ENCODE results near the gene SLC7A4. TPM values are rescaled to one million over a fixed set of nuclear protein-coding genes. Genes with fewer than 3 reads are reported as not detected.
A peak's percentile ranks its signal among the peaks of the same experiment; 100 is the strongest.
"Not testable (repeated sequence)": the region's sequence is repeated elsewhere in the genome, so short reads cannot be mapped to it uniquely, and the experiment has no call there.

SLC7A4 gene
- polyA plus RNA-seq, 2 donors = 4.0 to 4.5 TPM

GRCh38 chr22:21013657-21014201 lies 18.6 kb downstream of the SLC7A4 start:
- Histone ChIP-seq H3K27me3 (ENCODE audit: control insufficient read depth in 1 of 2, insufficient read depth in 2 of 2, low read length in 2 of 2) (no peaks in the 10 kb centered on the region), H3K9me3 (ENCODE audit: control insufficient read depth in 2 of 2, insufficient read depth in 1 of 2, low read depth in 1 of 2, low read length in 1 of 2) (no peaks in the 10 kb centered on the region), H3K27ac (ENCODE audit: low read depth in 2 of 2, low read length in 1 of 2) (peak overlapping the region; percentile 16 to 34), H3K4me3 (ENCODE audit: low read depth in 1 of 2, low read length in 2 of 2) (peak overlapping the region; percentile 31 to 44), H3K4me1 (ENCODE audit: control insufficient read depth in 2 of 2, insufficient read depth in 2 of 2, low read length in 1 of 2) (peaks cover 9 to 14% of the 10 kb centered on the region in 2 donors), H3K36me3 (ENCODE audit: control insufficient read depth in 2 of 2, insufficient read depth in 2 of 2, low read length in 1 of 2) (no peaks in the 10 kb centered on the region)
- 9 to 10% methylated on average over 21 to 24 of the region's 24 CpGs for WGBS, 2 donors

- no peaks in the 10 kb centered on the region for H3K27me3 ChIP-seq (ENCODE audit: control insufficient read depth in 1 of 2, insufficient read depth in 2 of 2, low read length in 2 of 2)
- peaks cover 9 to 14% of the 10 kb centered on the region in 2 donors for H3K4me1 ChIP-seq (ENCODE audit: control insufficient read depth in 2 of 2, insufficient read depth in 2 of 2, low read length in 1 of 2)
- H3K4me3 ChIP-seq (ENCODE audit: low read depth in 1 of 2, low read length in 2 of 2) = no peak overlapping the region
- WGBS, 2 donors = 81% methylated on average over 14 of the region's 14 CpGs
- H3K9me3 ChIP-seq (ENCODE audit: control insufficient read depth in 2 of 2, insufficient read depth in 1 of 2, low read depth in 1 of 2, low read length in 1 of 2) = no peaks in the 10 kb centered on the region
- no peak overlapping the region for H3K27ac ChIP-seq (ENCODE audit: low read depth in 2 of 2, low read length in 1 of 2)
- no peaks in the 10 kb centered on the region for H3K36me3 ChIP-seq (ENCODE audit: control insufficient read depth in 2 of 2, insufficient read depth in 2 of 2, low read length in 1 of 2)
These were observed 19.6 kb downstream of the SLC7A4 start for GRCh38 chr22:21012446-21013407.

- Histone ChIP-seq H3K4me1 (ENCODE audit: control insufficient read depth in 2 of 2, insufficient read depth in 2 of 2, low read length in 1 of 2) (peaks cover 9 to 14% of the 10 kb centered on the region in 2 donors), H3K27me3 (ENCODE audit: control insufficient read depth in 1 of 2, insufficient read depth in 2 of 2, low read length in 2 of 2) (no peaks in the 10 kb centered on the region), H3K9me3 (ENCODE audit: control insufficient read depth in 2 of 2, insufficient read depth in 1 of 2, low read depth in 1 of 2, low read length in 1 of 2) (no peaks in the 10 kb centered on the region), H3K4me3 (ENCODE audit: low read depth in 1 of 2, low read length in 2 of 2) (no peak overlapping the region), H3K27ac (ENCODE audit: low read depth in 2 of 2, low read length in 1 of 2) (no peak overlapping the region), H3K36me3 (ENCODE audit: control insufficient read depth in 2 of 2, insufficient read depth in 2 of 2, low read length in 1 of 2) (no peaks in the 10 kb centered on the region)
- 86 to 97% methylated on average over 3 of the region's 3 CpGs for WGBS, 2 donors
These were observed 21.8 kb downstream of the SLC7A4 start for GRCh38 chr22:21010426-21011113.

GRCh38 chr22:21009638-21010425 lies 22.5 kb downstream of the SLC7A4 start:
- H3K4me3 ChIP-seq (ENCODE audit: low read depth in 1 of 2, low read length in 2 of 2) = no peak overlapping the region
- no peaks in the 10 kb centered on the region for H3K9me3 ChIP-seq (ENCODE audit: control insufficient read depth in 2 of 2, insufficient read depth in 1 of 2, low read depth in 1 of 2, low read length in 1 of 2)
- no peaks in the 10 kb centered on the region for H3K36me3 ChIP-seq (ENCODE audit: control insufficient read depth in 2 of 2, insufficient read depth in 2 of 2, low read length in 1 of 2)
- H3K27ac ChIP-seq (ENCODE audit: low read depth in 2 of 2, low read length in 1 of 2) = no peak overlapping the region
- 51 to 53% methylated on average over 10 of the region's 10 CpGs for WGBS, 2 donors
- peaks cover 7 to 10% of the 10 kb centered on the region in 2 donors for H3K4me1 ChIP-seq (ENCODE audit: control insufficient read depth in 2 of 2, insufficient read depth in 2 of 2, low read length in 1 of 2)
- no peaks in the 10 kb centered on the region for H3K27me3 ChIP-seq (ENCODE audit: control insufficient read depth in 1 of 2, insufficient read depth in 2 of 2, low read length in 2 of 2)

GRCh38 chr22:21009208-21009607 lies 23.2 kb downstream of the SLC7A4 start:
- H3K4me1 ChIP-seq (ENCODE audit: control insufficient read depth in 2 of 2, insufficient read depth in 2 of 2, low read length in 1 of 2); H3K9me3 ChIP-seq (ENCODE audit: control insufficient read depth in 2 of 2, insufficient read depth in 1 of 2, low read depth in 1 of 2, low read length in 1 of 2); H3K4me3 ChIP-seq (ENCODE audit: low read depth in 1 of 2, low read length in 2 of 2); H3K36me3 ChIP-seq (ENCODE audit: control insufficient read depth in 2 of 2, insufficient read depth in 2 of 2, low read length in 1 of 2); H3K27me3 ChIP-seq (ENCODE audit: control insufficient read depth in 1 of 2, insufficient read depth in 2 of 2, low read length in 2 of 2); H3K27ac ChIP-seq (ENCODE audit: low read depth in 2 of 2, low read length in 1 of 2): not testable (repeated sequence)
- WGBS, 2 donors = 86 to 87% methylated on average over 13 of the region's 13 CpGs

GRCh38 chr22:21003782-21004181 lies 28.6 kb downstream of the SLC7A4 start:
- H3K9me3 ChIP-seq (ENCODE audit: control insufficient read depth in 2 of 2, insufficient read depth in 1 of 2, low read depth in 1 of 2, low read length in 1 of 2) = no peaks in the 10 kb centered on the region
- peaks cover 0 to 7% of the 10 kb centered on the region in 2 donors for H3K36me3 ChIP-seq (ENCODE audit: control insufficient read depth in 2 of 2, insufficient read depth in 2 of 2, low read length in 1 of 2)
- no peak overlapping the region for H3K4me3 ChIP-seq (ENCODE audit: low read depth in 1 of 2, low read length in 2 of 2)
- H3K27me3 ChIP-seq (ENCODE audit: control insufficient read depth in 1 of 2, insufficient read depth in 2 of 2, low read length in 2 of 2) = no peaks in the 10 kb centered on the region
- 84 to 88% methylated on average over 4 of the region's 4 CpGs for WGBS, 2 donors
- H3K4me1 ChIP-seq (ENCODE audit: control insufficient read depth in 2 of 2, insufficient read depth in 2 of 2, low read length in 1 of 2) = peaks cover 6 to 18% of the 10 kb centered on the region in 2 donors
- H3K27ac ChIP-seq (ENCODE audit: low read depth in 2 of 2, low read length in 1 of 2) = no peak overlapping the region

GRCh38 chr22:21001601-21002325 lies 30.6 kb downstream of the SLC7A4 start, which contains the start of gene THAP7:
Gene THAP7, minus strand, starts transcription at chr22:21002118. Its CDS starts 207 bp downstream, at chr22:21001911.
- peaks cover 6 to 20% of the 10 kb centered on the region in 2 donors for H3K4me1 ChIP-seq (ENCODE audit: control insufficient read depth in 2 of 2, insufficient read depth in 2 of 2, low read length in 1 of 2)
- WGBS, 2 donors = 0 to 1% methylated on average over 74 to 83 of the region's 83 CpGs

GRCh38 chr22:21000987-21001600 lies 31.3 kb downstream of the SLC7A4 start:
- WGBS, 2 donors = 0 to 1% methylated on average over 26 of the region's 26 CpGs
- Histone ChIP-seq H3K4me3 (ENCODE audit: low read depth in 1 of 2, low read length in 2 of 2) (peak overlapping the region; percentile 74 to 80), H3K9me3 (ENCODE audit: control insufficient read depth in 2 of 2, insufficient read depth in 1 of 2, low read depth in 1 of 2, low read length in 1 of 2) (no peaks in the 10 kb centered on the region), H3K27ac (ENCODE audit: low read depth in 2 of 2, low read length in 1 of 2) (peak overlapping the region; percentile 100), H3K36me3 (ENCODE audit: control insufficient read depth in 2 of 2, insufficient read depth in 2 of 2, low read length in 1 of 2) (peaks cover 0 to 23% of the 10 kb centered on the region in 2 donors), H3K27me3 (ENCODE audit: control insufficient read depth in 1 of 2, insufficient read depth in 2 of 2, low read length in 2 of 2) (no peaks in the 10 kb centered on the region), H3K4me1 (ENCODE audit: control insufficient read depth in 2 of 2, insufficient read depth in 2 of 2, low read length in 1 of 2) (peaks cover 6 to 20% of the 10 kb centered on the region in 2 donors)

More at GRCh38 chr22:21001601-21002325, 30.6 kb downstream of the SLC7A4 start, which contains the start of gene THAP7:
- Histone ChIP-seq H3K36me3 (ENCODE audit: control insufficient read depth in 2 of 2, insufficient read depth in 2 of 2, low read length in 1 of 2) (peaks cover 0 to 20% of the 10 kb centered on the region in 2 donors), H3K4me3 (ENCODE audit: low read depth in 1 of 2, low read length in 2 of 2) (peak within 1 kb of the TSS; percentile 74 to 80), H3K9me3 (ENCODE audit: control insufficient read depth in 2 of 2, insufficient read depth in 1 of 2, low read depth in 1 of 2, low read length in 1 of 2) (no peaks in the 10 kb centered on the region), H3K27ac (ENCODE audit: low read depth in 2 of 2, low read length in 1 of 2) (peak within 1 kb of the TSS; percentile 100), H3K27me3 (ENCODE audit: control insufficient read depth in 1 of 2, insufficient read depth in 2 of 2, low read length in 2 of 2) (no peaks in the 10 kb centered on the region)
